Mesenchymal stem cell (in vitro differentiated cells and primary cell): ENCODE results near the gene VKORC1L1.

Experiments used
- DNase-seq: peaks from one replicate; pipeline ENCODE4 v3.0.0-alpha.2; 2013
- H2AFZ ChIP-seq: one replicate; pipeline ENCODE4 v1.6.1; 2013; ENCODE audit warnings: low read depth, mild to moderate bottlenecking, control low read depth, inconsistent platforms, low read length, moderate library complexity
- H2AK5ac ChIP-seq: 2 replicates; pipeline ENCODE4 v1.6.1; 2013; ENCODE audit warnings: low read length, moderate library complexity, mild to moderate bottlenecking, inconsistent platforms; ENCODE audit not compliant: severe bottlenecking
- H2BK120ac ChIP-seq: one replicate; pipeline ENCODE4 v1.6.1; 2013; ENCODE audit warnings: low read depth, mild to moderate bottlenecking, inconsistent platforms, low read length, moderate library complexity
- H2BK12ac ChIP-seq, 2 experiments: one replicate each; pipeline ENCODE4 v1.6.1; 2013; ENCODE audit warnings: inconsistent platforms in 2 of 2, low read length in 2 of 2, mild to moderate bottlenecking in 2 of 2, moderate library complexity in 2 of 2, control low read depth in 1 of 2
- H2BK15ac ChIP-seq: one replicate; pipeline ENCODE4 v1.6.1; 2013; ENCODE audit warnings: mild to moderate bottlenecking, low read depth, inconsistent platforms; ENCODE audit not compliant: poor library complexity, severe bottlenecking
- H2BK5ac ChIP-seq: 2 replicates; pipeline ENCODE4 v1.6.1; 2013; ENCODE audit warnings: low read depth, mild to moderate bottlenecking, low read length, control low read depth, inconsistent platforms; ENCODE audit not compliant: poor library complexity, severe bottlenecking
- H3K14ac ChIP-seq, 2 experiments: one replicate each; pipeline ENCODE4 v1.6.1; 2013; ENCODE audit warnings: inconsistent platforms in 2 of 2, low read length in 2 of 2, control low read depth in 1 of 2, mild to moderate bottlenecking in 1 of 2, moderate library complexity in 1 of 2
- H3K18ac ChIP-seq, 2 experiments: one replicate each; pipeline ENCODE4 v1.6.1; 2013; ENCODE audit warnings: inconsistent platforms in 2 of 2, low read length in 2 of 2, control low read depth in 1 of 2, low read depth in 1 of 2, mild to moderate bottlenecking in 1 of 2
- H3K23ac ChIP-seq, 2 experiments: one replicate each; pipeline ENCODE4 v1.6.1; 2013; ENCODE audit warnings: inconsistent platforms in 2 of 2, low read length in 2 of 2, mild to moderate bottlenecking in 2 of 2, moderate library complexity in 2 of 2, control low read depth in 1 of 2
- H3K27ac ChIP-seq: 2 replicates; pipeline ENCODE4 v1.5.1; 2013; ENCODE audit warnings: mild to moderate bottlenecking, moderate library complexity, low read length, control low read depth, inconsistent platforms; ENCODE audit not compliant: poor library complexity, severe bottlenecking
- H3K27me3 ChIP-seq, 2 experiments: 2 replicates each; pipeline versions ENCODE4 v1.6.1 to v1.7.0; 2013; ENCODE audit warnings: low read length in 2 of 2, mild to moderate bottlenecking in 2 of 2, moderate library complexity in 2 of 2, control low read depth in 1 of 2, inconsistent platforms in 1 of 2; ENCODE audit not compliant: control insufficient read depth in 1 of 2, insufficient read depth in 1 of 2
- H3K36me3 ChIP-seq, 2 experiments: 2 replicates each; pipeline versions ENCODE4 v1.6.1 to v1.7.0; 2013; ENCODE audit warnings: low read length in 2 of 2, control low read depth in 1 of 2, inconsistent platforms in 1 of 2, low read depth in 1 of 2, mild to moderate bottlenecking in 1 of 2; ENCODE audit not compliant: insufficient read depth in 2 of 2, control insufficient read depth in 1 of 2
- H3K4ac ChIP-seq, 2 experiments: one replicate each; pipeline ENCODE4 v1.6.1; 2013; ENCODE audit warnings: inconsistent platforms in 2 of 2, low read length in 2 of 2, mild to moderate bottlenecking in 2 of 2, moderate library complexity in 2 of 2, control low read depth in 1 of 2, low read depth in 1 of 2
- H3K4me1 ChIP-seq: 2 replicates; pipeline ENCODE4 v1.6.1; 2013; ENCODE audit warnings: low read depth, low read length, control low read depth; ENCODE audit not compliant: control insufficient read depth, insufficient read depth
- H3K4me2 ChIP-seq: 2 replicates; pipeline ENCODE4 v1.6.1; 2013; ENCODE audit warnings: low read length, mild to moderate bottlenecking, inconsistent platforms; ENCODE audit not compliant: poor library complexity, severe bottlenecking
- H3K4me3 ChIP-seq, 2 experiments: 2 replicates each; pipeline versions ENCODE4 v1.5.1 to v1.7.0; 2013; ENCODE audit warnings: low read length in 2 of 2, mild to moderate bottlenecking in 2 of 2, control low read depth in 1 of 2, low read depth in 1 of 2; ENCODE audit not compliant: insufficient read depth in 1 of 2
- H3K79me1 ChIP-seq: replicated peaks from 2 replicates; pipeline ENCODE4 v1.6.1; 2013; ENCODE audit warnings: mild to moderate bottlenecking, control low read depth, low read length, inconsistent platforms; ENCODE audit not compliant: poor library complexity, severe bottlenecking
- H3K9ac ChIP-seq: 2 replicates; pipeline ENCODE4 v1.7.0; 2013; ENCODE audit warnings: mild to moderate bottlenecking, low read length, moderate library complexity
- H3K9me3 ChIP-seq: 2 replicates; pipeline ENCODE4 v1.7.0; 2013; ENCODE audit warnings: mild to moderate bottlenecking, low read length; ENCODE audit not compliant: control insufficient read depth
- H4K8ac ChIP-seq: one replicate; pipeline ENCODE4 v1.6.1; 2013; ENCODE audit warnings: inconsistent platforms, mild to moderate bottlenecking, low read length, moderate library complexity
- H4K91ac ChIP-seq: one replicate; pipeline ENCODE4 v1.6.1; 2013; ENCODE audit warnings: mild to moderate bottlenecking, low read length, inconsistent platforms
- WGBS: methylation state at CpG from one replicate; pipeline ENCODE4 v1.1.7; 2013; ENCODE audit warnings: mixed read lengths; 5-methylcytosine and 5-hydroxymethylcytosine counted together

VKORC1L1 gene

GRCh38 chr7:65910237-65910636, 37.4 kb downstream of the VKORC1L1 start:
- Histone ChIP-seq H2BK5ac (no peak overlapping the region), H3K4me3 (no peak overlapping the region), H3K4ac (no peak overlapping the region), H4K8ac (no peak overlapping the region), H3K79me1 (peaks cover 24% of the 10 kb centered on the region), H2BK15ac (no peak overlapping the region), H4K91ac (no peak overlapping the region), H3K9me3 (no peaks in the 10 kb centered on the region), H2AK5ac (no peak overlapping the region), H2BK120ac (no peak overlapping the region), H3K36me3 (no peaks in the 10 kb centered on the region), H3K27me3 (no peaks in the 10 kb centered on the region), H3K9ac (no peak overlapping the region), H3K4me1 (peaks cover 4% of the 10 kb centered on the region), H3K27ac (no peak overlapping the region), H3K18ac (no peak overlapping the region), H2BK12ac (no peak overlapping the region), H3K14ac (no peak overlapping the region), H3K23ac (no peak overlapping the region), H2AFZ (no peak overlapping the region), H3K4me2 (no peak overlapping the region)
- DNase-seq: no peak
- 100% methylated on average over 1 of the region's 2 CpGs for WGBS

GRCh38 chr7:65912237-65912636, 39.4 kb downstream of the VKORC1L1 start:
- Histone ChIP-seq H3K18ac (no peak overlapping the region), H2AK5ac (no peak overlapping the region), H3K27me3 (no peaks in the 10 kb centered on the region), H4K91ac (no peak overlapping the region), H2AFZ (no peak overlapping the region), H3K4me1 (peaks cover 1% of the 10 kb centered on the region), H3K14ac (no peak overlapping the region), H3K4ac (no peak overlapping the region), H3K79me1 (peaks cover 23% of the 10 kb centered on the region), H3K23ac (no peak overlapping the region), H3K9ac (no peak overlapping the region), H3K9me3 (no peaks in the 10 kb centered on the region), H2BK15ac (no peak overlapping the region), H4K8ac (no peak overlapping the region), H2BK12ac (no peak overlapping the region), H3K27ac (no peak overlapping the region), H3K4me2 (no peak overlapping the region), H2BK120ac (no peak overlapping the region), H3K36me3 (no peaks in the 10 kb centered on the region), H3K4me3 (no peak overlapping the region), H2BK5ac (no peak overlapping the region)
- no peak for DNase-seq
- WGBS: 95% methylated on average over 7 of the region's 7 CpGs

- Histone ChIP-seq H3K79me1 (peaks cover 34% of the 10 kb centered on the region), H2AK5ac (no peak overlapping the region), H4K91ac (no peak overlapping the region), H3K9me3 (no peaks in the 10 kb centered on the region), H3K4me1 (no peaks in the 10 kb centered on the region), H3K9ac (no peak overlapping the region), H2BK5ac (no peak overlapping the region), H3K4me2 (no peak overlapping the region), H3K14ac (no peak overlapping the region), H3K36me3 (peaks cover 2 to 3% of the 10 kb centered on the region in 2 experiments), H3K23ac (no peak overlapping the region), H2BK120ac (no peak overlapping the region), H2BK12ac (no peak overlapping the region), H3K18ac (no peak overlapping the region), H2AFZ (no peak overlapping the region), H2BK15ac (no peak overlapping the region), H3K4ac (no peak overlapping the region), H4K8ac (no peak overlapping the region), H3K4me3 (no peak overlapping the region), H3K27ac (no peak overlapping the region), H3K27me3 (no peaks in the 10 kb centered on the region)
- 94% methylated on average over 7 of the region's 8 CpGs for WGBS
- no peak for DNase-seq
Measured at GRCh38 chr7:65915921-65916657, 43.2 kb downstream of the VKORC1L1 start.

- H2BK120ac ChIP-seq: no peak overlapping the region
- no peak overlapping the region for H3K14ac ChIP-seq
- H4K8ac ChIP-seq: no peak overlapping the region
- H3K4me3 ChIP-seq: no peak overlapping the region
- H3K79me1 ChIP-seq: peaks cover 31% of the 10 kb centered on the region
- H3K27ac ChIP-seq: no peak overlapping the region
- no peak overlapping the region for H3K23ac ChIP-seq
- no peaks in the 10 kb centered on the region for H3K9me3 ChIP-seq
- no peak overlapping the region for H2BK15ac ChIP-seq
- H3K36me3 ChIP-seq: peaks cover 2 to 3% of the 10 kb centered on the region in 2 experiments
- H3K27me3 ChIP-seq: no peaks in the 10 kb centered on the region
- no peak overlapping the region for H3K9ac ChIP-seq
- no peak overlapping the region for H4K91ac ChIP-seq
- 95% methylated on average over 4 of the region's 4 CpGs for WGBS
- no peak overlapping the region for H2AFZ ChIP-seq
- no peak for DNase-seq
- H2AK5ac ChIP-seq: no peak overlapping the region
- no peak overlapping the region for H2BK5ac ChIP-seq
- no peak overlapping the region for H3K4me2 ChIP-seq
- no peak overlapping the region for H3K4ac ChIP-seq
- H3K18ac ChIP-seq: no peak overlapping the region
- no peak overlapping the region for H2BK12ac ChIP-seq
- no peaks in the 10 kb centered on the region for H3K4me1 ChIP-seq
Measured at GRCh38 chr7:65923316-65923715, 50.4 kb downstream of the VKORC1L1 start.
